ENCODE measurements around the gene TAS1R1. TPM values are rescaled to one million over a fixed set of nuclear protein-coding genes. Genes with fewer than 3 reads are reported as not detected.

The TAS1R1 gene
- total and polyA plus RNA-seq, 9 of the 15 experiments (the other 6 are each of a cell fraction or from before 2014, with no cell fraction given): 0.06 TPM; not detected in 8

DNA sequence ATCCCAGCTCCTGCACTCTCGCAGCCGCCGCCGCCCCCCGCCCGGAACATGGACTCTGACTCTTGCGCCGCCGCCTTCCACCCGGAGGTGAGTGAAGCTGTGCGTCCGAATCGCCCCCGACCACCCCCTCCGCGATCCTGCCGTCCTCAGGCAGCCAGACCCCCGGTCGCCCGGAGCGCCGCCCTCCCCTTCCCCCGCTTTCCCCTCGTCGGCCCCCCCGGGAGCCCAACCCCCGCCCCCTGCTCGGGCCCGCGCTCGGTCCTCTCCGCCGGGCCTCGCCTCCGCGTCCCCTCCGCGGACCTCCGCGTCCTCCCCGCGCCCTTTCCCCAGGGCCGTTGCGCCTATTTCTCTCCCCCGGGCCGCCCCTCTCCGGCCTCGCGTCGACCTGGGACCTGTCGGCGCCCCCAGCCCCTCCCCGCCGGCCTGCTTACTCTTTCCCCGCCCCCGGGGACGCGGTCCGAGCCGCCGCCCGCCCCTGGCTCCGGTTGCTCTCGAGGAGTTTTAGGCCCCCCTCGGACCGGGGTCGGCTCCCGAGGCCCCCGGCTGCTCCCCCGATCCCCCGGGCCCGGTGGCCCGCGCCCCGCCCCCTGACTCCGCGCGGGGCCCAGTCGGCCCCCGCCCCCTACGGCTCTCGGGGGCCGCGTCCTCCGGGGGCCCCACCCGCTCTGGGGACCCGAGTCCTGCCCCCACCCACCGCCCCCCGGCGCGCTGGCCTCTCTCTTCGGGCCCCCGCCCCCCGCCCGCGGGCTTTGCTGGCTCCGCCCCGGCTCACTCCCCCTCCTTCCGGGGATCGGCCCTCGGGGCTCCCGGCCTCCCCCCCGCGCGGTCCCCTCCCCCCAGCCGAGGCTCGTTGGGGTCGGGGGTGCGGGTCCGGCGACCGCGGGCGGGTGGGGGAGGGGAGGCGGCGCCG lies 59.2 kb downstream of the TAS1R1 start (continued):
- TF ChIP-seq, protein P1, sequence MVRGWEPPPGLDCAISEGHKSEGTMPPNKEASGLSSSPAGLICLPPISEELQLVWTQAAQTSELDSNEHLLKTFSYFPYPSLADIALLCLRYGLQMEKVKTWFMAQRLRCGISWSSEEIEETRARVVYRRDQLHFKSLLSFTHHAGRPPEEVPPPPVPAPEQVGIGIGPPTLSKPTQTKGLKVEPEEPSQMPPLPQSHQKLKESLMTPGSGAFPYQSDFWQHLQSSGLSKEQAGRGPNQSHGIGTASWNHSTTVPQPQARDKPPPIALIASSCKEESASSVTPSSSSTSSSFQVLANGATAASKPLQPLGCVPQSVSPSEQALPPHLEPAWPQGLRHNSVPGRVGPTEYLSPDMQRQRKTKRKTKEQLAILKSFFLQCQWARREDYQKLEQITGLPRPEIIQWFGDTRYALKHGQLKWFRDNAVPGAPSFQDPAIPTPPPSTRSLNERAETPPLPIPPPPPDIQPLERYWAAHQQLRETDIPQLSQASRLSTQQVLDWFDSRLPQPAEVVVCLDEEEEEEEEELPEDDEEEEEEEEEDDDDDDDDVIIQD (CRISPR knock-in tag; IDR thresholded peaks at IDR 0.05): no peak
- TF ChIP-seq NR2C2 (CRISPR knock-in tag; IDR thresholded peaks at IDR 0.05) (no peak), NR2C2 (tag; IDR thresholded peaks at IDR 0.05) (no peak), JUN (IDR thresholded peaks at IDR 0.05; ENCODE audit: borderline replicate concordance, low read depth, low read length) (no peak), JUN (CRISPR knock-in tag; IDR thresholded peaks at IDR 0.05; ENCODE audit: borderline replicate concordance) (0 out of 2 replicates have a peak, but pooled peaks have one; percentile 21), THRAP3 (IDR thresholded peaks at IDR 0.05; ENCODE audit: borderline replicate concordance) (no peak), ZKSCAN8 (CRISPR knock-in tag; IDR thresholded peaks at IDR 0.05) (no peak), POLR2A (conservative IDR thresholded peaks at IDR 0.05) (peak; percentile 34; the same call in 1 of the 2 replicates), SREBF2 (CRISPR knock-in tag; IDR thresholded peaks at IDR 0.05) (no peak), RFX7 (CRISPR knock-in tag; IDR thresholded peaks at IDR 0.05) (no peak), NR2C1 (IDR thresholded peaks at IDR 0.05) (no peak), NR2C1 (tag; IDR thresholded peaks at IDR 0.05) (no peak), TAF15 (IDR thresholded peaks at IDR 0.05; ENCODE audit: low read depth, low read length) (no peak)
- TF ChIP-seq, protein P2, sequence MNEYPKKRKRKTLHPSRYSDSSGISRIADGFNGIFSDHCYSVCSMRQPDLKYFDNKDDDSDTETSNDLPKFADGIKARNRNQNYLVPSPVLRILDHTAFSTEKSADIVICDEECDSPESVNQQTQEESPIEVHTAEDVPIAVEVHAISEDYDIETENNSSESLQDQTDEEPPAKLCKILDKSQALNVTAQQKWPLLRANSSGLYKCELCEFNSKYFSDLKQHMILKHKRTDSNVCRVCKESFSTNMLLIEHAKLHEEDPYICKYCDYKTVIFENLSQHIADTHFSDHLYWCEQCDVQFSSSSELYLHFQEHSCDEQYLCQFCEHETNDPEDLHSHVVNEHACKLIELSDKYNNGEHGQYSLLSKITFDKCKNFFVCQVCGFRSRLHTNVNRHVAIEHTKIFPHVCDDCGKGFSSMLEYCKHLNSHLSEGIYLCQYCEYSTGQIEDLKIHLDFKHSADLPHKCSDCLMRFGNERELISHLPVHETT (CRISPR knock-in tag; conservative IDR thresholded peaks at IDR 0.05 in 1 of 2, IDR thresholded peaks at IDR 0.05 in 1 of 2): no peak
